Gastroesophageal sphincter (tissue), 3 donors: ENCODE results near the gene JAK3.

Source experiments
- POLR2A ChIP-seq, 2 donors: fragments of 450-650 bp; IDR thresholded peaks; one replicate each; pipeline ENCODE4 v1.6.1; 2017; ENCODE audit warnings: antibody characterized with exemption in 2 of 2, mild to moderate bottlenecking in 2 of 2, moderate library complexity in 1 of 2
- POLR2AphosphoS5 ChIP-seq: sonication (generic); formaldehyde crosslinking; IDR thresholded peaks from one replicate; pipeline ENCODE4 v1.6.1; 2017; ENCODE audit warnings: antibody characterized with exemption
- TF ChIP-seq, protein P1 (sequence below), 4 experiments: fragments of 200-600 bp in 2 of 4; fragments of 450-650 bp in 2 of 4; sonication (generic) in 1 of 4; IDR thresholded peaks; one replicate each; pipeline ENCODE4 v1.5.1; 2017 to 2019; ENCODE audit warnings: antibody characterized with exemption in 4 of 4, mild to moderate bottlenecking in 2 of 4, moderate library complexity in 2 of 4

DNA sequence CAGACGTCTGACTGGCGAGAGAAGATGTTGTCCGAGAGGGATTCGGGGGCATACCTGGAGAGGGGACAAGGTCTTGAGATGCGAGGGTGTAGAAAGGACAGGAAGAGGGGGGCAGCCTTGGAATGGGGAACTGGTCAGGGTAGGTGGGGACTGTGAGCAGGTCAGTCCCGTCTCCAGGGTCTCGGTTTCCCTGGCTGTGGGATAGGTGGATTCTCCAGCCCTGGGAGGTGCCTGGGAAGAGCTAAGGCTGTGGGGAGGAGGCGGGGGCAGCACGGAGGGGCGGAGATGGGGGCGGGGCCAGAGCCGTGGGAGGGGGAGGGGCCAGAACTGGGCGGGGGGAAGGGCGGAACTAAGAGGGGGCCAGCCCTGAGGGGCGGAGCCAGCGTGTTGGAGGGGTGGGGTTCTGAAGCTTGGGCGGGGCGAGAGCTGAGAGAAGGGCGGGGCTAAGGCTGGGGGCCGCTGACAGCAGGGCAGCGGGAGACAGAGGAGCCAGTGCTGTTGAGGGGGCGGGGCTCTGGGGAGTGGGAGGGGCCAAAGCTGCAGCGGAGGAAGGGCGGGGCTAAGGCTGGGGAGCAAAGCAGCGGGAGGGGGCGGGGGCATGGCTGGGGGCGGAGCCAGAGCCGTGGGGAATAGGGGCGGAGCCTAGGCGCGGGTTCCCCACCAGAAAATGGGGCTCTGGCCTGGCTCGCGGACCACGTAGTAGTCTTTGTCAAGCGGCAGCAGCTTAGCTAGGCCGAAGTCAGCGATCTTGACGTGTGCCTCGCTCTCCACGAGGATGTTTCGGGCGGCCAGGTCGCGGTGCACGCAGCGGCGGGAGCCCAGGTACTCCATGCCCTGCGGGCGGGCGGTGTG is 17.0 kb downstream of the JAK3 start:
- TF ChIP-seq, protein P1, sequence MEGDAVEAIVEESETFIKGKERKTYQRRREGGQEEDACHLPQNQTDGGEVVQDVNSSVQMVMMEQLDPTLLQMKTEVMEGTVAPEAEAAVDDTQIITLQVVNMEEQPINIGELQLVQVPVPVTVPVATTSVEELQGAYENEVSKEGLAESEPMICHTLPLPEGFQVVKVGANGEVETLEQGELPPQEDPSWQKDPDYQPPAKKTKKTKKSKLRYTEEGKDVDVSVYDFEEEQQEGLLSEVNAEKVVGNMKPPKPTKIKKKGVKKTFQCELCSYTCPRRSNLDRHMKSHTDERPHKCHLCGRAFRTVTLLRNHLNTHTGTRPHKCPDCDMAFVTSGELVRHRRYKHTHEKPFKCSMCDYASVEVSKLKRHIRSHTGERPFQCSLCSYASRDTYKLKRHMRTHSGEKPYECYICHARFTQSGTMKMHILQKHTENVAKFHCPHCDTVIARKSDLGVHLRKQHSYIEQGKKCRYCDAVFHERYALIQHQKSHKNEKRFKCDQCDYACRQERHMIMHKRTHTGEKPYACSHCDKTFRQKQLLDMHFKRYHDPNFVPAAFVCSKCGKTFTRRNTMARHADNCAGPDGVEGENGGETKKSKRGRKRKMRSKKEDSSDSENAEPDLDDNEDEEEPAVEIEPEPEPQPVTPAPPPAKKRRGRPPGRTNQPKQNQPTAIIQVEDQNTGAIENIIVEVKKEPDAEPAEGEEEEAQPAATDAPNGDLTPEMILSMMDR (IDR thresholded peaks at IDR 0.05): no peak
- TF ChIP-seq POLR2A (IDR thresholded peaks at IDR 0.05) (no peak), POLR2AphosphoS5 (no peak)
